GM19397 (cell line): Measurements from ENCODE around the gene DDX52.
"Not testable (repeated sequence)": the region's sequence is repeated elsewhere in the genome, so short reads cannot be mapped to it uniquely, and the experiment has no call there.

Experiments
- ATAC-seq: cut with Tn5 transposase; IDR thresholded peaks from one replicate; pipeline ENCODE4 v1.9.1; 2021; ENCODE audit warnings: mild to moderate bottlenecking, moderate library complexity; ENCODE audit not compliant: unreplicated experiment

Gene DDX52, protein sequence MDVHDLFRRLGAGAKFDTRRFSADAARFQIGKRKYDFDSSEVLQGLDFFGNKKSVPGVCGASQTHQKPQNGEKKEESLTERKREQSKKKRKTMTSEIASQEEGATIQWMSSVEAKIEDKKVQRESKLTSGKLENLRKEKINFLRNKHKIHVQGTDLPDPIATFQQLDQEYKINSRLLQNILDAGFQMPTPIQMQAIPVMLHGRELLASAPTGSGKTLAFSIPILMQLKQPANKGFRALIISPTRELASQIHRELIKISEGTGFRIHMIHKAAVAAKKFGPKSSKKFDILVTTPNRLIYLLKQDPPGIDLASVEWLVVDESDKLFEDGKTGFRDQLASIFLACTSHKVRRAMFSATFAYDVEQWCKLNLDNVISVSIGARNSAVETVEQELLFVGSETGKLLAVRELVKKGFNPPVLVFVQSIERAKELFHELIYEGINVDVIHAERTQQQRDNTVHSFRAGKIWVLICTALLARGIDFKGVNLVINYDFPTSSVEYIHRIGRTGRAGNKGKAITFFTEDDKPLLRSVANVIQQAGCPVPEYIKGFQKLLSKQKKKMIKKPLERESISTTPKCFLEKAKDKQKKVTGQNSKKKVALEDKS

DNA sequence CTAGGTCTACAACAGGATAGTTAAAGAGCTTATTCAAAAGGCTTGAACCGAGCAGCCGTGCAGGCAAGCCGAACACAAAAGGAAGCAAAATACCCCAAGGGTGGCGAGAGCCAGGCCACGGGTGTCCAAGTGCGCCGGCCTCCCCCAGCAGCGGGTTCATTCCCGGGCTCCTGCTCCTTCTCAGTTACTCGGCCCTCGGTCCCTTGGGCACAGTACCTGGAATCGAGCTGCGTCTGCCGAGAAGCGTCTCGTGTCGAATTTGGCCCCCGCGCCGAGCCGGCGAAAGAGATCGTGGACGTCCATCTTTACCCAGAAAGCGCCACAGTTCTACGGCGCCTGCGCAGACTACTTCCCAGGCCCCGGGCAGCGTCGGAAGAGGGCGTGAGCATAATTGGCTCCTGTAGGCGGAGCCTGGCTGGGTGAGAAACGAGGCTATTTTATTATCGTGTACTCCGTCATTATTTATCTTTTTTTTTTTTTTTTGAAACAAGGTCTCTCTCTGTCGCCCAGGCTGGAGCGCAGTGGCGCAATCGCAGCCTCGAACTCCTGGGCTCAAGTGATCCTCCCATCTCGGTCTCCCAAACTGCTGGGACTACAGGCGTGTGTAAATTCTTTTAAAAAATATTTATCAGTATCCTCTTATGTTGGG, at the start of gene DDX52:
Gene DDX52, minus strand, starts transcription at position 329 of the 649 bp plus-strand sequence. Its CDS starts 26 bp downstream, at position 303.
- ATAC-seq = peak; percentile 93

DNA sequence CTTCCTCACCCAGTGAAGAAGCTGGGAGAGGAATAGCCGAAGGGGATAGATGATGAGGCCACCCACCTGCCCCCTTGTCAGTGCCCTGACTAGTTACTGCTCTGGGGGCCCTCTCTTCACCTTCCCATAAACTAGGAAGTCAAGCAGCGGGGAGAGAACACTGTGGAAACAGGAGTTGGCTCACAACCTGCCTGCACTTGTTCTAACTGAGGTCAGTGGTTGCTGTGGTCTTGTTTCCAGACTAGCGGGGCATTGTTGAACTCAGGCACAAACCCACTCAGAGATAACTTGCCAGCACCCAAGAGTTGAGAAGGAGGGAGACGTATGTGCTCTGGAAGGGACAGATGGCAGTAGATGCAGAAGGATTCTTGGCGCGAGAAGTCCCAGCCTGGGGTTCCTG, 48.6 kb upstream of the DDX52 start:
- ATAC-seq = no peak

DNA sequence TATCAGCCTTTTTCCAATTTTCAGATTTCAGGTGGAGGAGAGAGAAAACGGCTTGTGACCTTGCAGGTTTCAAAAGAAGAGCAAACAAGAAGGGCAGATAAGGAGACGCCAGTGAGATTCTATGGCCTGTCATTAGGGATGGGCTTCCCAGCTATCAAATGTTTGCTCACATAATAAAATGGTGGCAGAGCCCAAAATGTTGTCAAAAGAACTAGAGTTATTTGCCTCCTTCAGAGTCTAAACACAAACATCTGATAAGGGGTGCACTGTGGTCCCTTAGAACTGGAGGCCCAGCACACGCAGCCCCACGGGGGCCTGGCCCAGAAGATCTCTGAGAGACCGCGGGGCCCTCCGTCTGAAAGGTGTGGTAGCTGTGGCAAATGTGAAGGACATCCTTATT, 46.1 kb upstream of the DDX52 start:
- ATAC-seq = no peak

DNA sequence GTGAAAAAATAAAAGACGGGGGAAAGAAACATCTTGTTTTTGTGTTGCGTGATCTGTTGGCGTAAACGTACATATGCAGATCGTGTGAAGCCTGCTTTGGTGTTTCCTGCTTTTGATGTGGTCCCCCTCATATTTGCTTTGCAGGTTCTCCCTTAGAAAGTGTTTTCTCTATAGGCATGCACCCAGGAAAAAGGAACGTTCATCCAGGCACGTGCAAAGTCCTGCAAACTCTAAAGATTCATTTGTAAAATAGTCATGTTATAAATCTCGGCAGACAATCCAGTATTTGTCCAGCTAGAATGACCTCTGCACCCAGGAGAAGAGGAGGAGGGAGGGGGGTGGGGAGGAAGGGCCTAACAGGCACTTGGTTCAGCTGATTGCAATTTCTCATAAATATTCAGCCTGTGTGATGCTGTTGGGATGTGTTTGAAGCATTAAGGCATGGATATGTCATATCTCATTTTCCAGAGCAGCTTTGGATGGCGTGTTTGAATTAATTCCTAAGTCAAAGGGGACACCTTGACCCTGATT, 40.3 kb upstream of the DDX52 start:
- ATAC-seq = no peak

DNA sequence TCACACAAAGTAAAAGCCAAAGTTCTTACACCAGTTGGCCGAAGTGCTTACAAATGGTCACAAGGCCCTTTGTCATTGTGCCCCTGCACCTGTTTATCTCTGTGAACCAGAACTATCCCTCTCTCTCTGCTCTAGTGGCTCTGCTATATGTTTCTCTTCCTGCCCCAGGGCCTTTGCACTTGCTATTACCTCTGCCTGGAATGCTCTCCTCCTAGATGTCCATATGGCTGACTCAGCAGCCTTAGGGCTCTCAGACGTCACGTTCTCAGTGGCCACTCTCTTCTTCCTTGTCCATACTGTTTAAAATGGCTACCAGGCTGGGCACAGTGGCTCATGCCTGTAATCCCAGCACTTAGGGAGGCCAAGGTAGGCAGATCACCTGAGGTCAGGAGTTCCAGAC, 38.8 kb upstream of the DDX52 start:
- no peak for ATAC-seq

DNA sequence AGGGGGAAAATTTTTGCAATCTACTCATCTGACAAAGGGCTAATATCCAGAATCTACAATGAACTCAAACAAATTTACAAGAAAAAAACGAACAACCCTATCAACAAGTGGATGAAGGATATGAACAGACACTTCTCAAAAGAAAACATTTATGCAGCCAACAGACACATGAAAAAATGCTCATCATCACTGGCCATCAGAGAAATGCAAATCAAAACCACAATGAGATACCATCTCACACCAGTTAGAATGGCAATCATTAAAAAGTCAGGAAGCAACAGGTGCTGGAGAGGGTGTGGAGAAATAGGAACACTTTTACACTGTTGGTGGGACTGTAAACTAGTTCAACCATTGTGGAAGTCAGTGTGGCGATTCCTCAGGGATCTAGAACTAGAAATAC, 36.7 kb upstream of the DDX52 start:
- not testable (repeated sequence) for ATAC-seq

DNA sequence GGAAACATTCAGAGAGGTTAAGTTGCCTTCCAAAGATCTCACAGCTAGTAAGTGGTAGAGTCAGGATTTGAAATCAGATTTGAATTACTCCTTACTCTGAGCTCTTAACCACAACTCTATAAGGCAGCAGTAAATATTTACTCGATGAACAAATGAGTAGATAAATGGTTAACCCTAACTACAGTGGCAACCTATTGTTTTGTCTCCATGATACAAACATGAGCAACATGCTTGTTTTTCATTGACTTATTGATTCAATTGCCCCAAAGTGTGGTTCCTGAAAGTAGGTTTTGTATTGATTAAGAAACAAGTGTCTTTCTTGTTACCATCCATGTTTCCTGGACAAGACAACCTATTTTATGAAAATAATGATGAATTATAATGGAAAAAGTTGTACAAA, 34.8 kb upstream of the DDX52 start:
- ATAC-seq = no peak

DNA sequence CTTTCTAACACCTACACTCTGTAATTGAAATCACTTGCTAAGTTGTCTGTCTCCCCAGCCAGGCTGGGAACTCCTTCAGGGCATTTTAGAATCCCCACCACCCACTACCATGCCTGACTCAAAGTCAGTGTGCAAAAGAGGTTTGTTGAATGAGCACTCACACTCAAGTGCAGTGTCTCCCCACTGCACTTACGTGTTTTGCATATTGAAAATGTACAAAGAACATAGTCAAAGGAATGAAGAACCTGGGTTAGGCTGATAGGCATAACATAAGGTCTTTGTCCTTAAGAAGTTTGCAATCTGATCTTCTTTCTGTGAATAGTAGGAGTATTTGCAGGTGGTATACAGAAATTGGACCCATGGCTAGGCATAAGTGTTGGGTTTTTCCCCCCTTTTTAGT, 33.8 kb upstream of the DDX52 start:
- ATAC-seq = no peak

DNA sequence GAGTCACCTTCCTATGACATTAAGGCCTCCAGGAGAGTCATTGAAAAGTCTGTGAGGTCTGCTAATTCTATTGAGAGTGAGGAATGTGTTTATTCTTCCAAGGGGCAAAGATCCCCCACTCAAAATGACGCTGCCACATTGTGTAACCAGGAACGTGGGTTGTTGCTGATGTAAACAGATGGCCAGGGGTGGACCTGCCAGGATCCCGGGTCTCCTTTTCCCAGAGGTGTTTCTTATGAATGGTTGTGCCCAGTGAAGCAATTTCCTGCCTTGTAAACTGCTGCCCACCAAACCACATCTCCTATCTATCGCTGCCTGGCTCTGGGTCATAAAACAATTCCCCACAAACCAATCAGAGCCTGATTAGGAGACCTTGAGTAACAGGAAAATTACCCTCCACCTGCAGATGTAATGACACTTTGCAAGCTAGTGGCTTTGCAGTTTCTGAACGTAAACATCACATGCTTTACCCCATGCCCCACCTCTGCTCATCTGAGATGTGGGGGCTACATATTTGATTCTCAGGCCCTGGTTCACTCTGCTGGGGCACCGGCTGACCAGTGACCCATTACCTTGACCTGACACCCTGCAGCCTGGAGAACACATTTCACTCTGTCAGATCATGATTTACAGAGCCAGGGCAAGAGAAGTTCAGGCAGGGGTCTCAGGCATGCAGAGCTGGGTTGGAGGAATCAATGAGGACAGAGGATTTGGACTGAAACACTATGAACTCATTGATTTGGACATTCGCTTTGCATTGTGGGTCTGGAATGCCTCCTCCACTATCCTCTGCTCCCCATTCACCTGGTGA, 33.1 kb upstream of the DDX52 start:
- no peak for ATAC-seq

DNA sequence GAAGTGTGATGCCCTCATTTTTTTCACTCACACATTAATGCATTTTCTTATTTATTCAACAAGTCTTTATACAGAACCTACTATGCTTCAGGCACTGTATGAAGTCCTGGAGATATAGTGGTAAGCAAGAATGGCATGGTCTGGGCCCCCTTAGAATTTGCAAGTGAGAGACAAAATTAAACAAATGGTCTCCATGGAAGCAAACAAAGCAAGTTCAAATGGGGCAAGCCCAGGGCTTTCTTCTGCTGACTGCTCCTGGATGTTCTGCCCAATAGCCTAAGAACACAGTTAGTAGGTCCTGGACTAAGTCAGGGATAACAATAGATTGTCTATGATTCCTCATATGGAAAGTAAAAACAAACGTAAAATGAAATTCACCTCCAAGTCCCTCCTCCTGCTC, 31.3 kb upstream of the DDX52 start:
- no peak for ATAC-seq

DNA sequence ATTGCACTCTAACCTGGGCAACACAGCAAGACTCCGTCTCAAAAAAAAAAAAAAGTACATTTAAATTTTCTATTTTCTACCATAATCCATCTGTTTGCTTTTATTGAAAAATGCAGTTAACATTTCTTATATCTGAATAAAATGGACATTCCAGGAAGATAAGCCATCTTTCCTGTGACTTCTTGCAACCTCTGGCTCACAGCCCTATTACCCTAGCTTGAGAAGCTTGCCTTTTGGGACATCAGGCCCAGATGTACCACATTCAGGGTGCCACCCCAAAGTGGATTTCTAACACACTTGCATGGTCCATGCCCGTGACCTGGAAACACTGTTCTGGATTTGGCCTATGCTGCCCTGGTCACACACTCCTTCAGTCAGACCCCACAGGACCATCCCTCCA, 30.1 kb upstream of the DDX52 start:
- ATAC-seq = no peak

DNA sequence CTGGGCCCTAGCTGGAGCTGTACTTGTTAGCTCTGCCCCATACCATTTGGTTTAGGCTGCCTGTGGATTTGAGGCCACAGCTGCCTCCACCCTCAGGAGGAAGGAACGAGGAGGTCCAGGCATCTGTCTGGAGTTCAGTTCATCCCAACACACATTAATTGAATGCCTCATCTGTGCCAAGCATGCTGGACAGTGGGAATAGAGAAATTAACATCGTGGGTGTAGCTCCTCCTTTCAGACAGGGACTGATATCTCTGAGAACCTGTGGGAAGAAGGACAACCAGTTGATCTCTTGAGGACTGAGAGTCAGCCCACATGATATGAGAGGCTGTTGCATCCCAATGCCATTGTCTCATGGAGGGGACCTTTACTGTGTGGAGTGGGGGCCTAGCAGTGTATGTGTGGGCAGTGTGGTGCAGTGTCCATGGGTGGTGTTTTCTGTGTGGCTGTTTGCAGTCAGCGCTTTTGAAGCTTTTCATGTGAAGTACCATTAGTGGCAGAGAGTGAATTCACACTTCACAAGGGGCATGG, 29.4 kb upstream of the DDX52 start:
- ATAC-seq = no peak

DNA sequence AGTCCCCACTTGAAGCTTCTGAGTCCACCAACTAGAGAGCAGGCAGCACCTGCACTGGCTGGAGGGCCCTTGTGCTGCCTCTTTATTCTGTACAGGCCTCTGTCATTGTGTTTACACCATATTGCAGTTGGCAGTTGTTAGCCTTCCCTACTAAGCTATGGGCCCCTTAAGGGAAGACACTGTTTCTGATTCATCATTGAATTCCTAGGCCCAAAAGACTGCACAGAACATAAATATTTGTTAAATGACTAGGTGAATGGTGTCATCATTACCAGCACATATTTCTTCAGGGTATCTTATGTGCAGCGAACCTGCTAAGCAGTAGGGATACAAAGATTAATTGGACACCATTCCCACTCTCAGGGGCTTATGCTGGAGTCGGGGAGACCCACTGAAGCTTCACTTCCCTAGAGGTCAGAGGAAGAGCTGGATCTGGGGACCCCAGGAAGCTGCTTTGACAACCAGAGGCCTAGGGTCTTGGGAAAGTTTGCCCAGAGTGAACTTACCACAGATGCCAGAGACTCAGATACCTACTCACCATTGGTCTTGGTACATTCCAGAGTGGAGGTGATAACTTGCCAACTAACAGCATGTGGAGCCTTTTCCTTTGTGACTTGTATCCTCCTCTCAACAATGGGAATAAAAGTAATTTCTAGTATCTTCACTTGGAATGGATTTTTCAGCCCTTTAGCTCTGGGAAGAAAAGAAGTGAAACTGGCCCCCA, 28.7 kb upstream of the DDX52 start:
- ATAC-seq = no peak

DNA sequence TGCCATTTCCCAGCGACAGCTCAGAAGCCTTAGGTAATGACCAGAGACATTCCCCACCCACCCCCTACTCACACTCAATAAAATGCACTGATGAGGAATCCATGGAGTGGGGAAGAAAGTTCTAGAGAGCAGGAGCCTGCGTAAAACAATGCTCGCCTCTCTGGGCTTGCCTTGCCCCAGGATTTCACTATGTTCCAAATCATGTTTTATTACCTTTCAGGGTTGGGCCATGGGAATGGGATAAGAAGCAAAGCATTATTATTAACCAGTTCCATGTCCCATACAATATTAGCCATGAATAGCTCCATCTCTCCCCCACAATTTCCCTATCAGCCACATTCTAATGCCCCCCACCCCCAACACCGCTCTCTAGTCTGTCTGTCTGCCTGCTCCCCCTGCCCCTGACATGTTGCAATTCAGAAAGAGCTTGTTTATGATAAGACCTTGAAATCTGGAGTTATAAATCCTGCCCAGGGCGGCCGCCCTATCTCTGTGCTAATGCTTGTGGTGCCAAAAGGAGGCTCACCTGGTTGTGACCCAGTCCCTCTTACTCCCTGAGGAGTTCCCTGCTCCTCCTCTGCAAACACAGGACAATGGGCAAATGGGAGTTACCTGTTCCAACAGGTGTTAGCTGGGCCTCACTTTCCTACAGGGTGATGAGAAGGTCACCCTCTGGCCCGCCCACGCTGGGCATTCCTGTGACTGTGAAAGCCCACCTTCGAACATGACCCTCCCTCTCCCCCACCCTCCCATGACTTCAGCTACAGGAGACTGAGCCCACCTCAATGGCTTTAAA, 28.0 kb upstream of the DDX52 start:
- ATAC-seq = no peak

DNA sequence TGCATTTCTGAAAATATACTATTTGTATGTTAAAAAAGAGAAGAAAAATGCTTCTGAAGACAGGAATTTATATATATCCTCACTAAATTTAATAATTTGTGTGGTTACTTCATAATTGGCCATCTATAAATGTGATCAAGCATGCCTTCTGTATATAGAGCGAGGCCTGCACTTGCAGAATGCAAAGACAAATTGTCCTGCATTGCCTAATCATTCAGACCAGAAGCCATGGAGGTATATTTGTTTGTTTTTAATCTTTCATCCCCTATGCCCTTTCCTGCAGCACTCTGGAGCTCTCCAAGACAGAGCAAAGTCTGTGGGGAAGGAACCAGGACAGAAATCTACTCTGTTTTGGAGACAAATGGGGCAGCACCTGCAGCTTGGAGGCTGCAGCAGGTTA, 23.8 kb upstream of the DDX52 start:
- ATAC-seq = no peak

DNA sequence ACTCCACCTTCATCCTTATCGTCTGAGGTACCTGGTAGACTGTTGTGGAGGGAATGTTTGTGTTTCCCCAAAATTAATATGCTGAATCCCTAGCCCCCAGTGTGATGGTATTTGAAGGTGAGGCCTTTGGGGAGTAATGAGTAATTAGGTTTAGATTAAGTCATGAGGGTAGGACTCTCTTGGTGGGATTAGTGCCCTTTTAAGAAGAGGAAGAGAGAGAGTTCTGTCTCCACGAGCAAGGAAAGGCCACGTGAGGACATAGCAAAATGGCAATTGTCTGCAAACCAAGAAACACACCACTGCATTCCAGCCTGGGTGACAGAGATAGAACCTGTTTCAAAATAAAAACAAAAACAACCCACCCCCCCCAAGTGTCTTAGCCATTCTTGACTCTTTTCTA, 21.0 kb upstream of the DDX52 start:
- no peak for ATAC-seq

DNA sequence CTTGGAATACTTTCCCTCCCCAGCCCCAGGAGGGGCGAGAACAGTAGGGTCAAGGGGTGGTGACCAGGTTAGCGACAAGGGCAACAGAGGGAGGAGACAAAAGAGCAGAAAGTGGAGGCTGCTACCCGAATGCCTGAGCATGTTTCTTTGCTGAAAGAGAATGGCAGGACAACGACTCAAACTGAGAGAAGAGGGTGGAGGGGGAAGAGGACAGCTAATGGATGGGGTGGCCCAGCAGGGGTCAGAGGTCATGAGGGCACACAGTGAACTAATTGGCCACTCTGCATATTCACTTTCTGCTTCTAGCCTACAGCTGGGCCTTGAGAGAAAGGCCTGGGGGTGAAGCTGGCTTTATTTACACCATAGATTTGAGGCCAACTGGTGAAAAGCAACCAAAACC, 19.1 kb upstream of the DDX52 start:
- ATAC-seq = no peak

DNA sequence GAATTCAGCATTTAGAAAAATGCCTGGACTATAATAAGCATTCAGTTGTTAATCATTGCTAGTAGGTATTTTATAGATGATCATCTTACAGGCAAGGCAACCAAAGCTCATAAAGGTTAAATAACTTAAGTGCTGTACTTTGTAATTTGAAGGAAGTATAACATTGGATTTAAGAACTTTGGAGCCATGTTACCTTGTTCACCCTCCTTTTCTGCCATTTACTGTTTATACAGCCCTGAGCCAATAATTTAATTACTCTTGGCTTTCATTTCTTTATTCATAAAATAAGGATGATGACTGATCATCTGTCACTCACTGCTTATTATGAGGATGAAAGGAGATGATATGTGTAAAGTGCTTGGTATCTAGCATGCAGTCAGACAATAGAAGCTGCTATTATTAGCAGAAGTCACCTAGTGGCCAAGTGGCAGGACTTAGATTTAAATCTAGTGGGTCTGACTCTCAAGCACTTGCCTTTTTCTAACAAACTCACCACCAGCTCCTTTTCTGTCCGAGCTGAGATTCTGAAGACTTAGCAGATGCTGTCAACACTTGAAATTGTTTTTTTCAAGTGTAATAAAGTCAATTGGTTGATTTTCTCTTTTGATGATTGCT, 18.3 kb upstream of the DDX52 start:
- ATAC-seq = no peak

DNA sequence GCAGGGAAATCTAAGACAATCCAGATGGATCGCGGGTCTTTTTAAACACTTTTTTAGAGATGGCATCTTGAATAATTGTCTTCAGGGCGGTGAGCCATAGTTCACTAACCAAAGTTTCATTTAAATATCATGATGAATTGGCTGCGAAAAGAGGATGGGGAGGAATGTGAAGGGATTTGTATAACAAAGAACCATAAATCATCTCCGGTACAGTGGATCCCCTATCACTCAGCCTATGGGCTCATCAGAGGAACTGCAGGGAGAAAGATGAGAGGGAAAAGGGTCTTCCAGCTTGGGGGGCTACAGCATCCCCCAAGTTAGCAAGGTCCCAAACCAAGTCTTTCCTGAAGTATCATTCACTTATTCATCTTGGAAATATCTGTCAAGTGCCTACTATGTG, 16.7 kb upstream of the DDX52 start:
- no peak for ATAC-seq
